Measurements from ENCODE around the gene MAP1LC3B.

DNA sequence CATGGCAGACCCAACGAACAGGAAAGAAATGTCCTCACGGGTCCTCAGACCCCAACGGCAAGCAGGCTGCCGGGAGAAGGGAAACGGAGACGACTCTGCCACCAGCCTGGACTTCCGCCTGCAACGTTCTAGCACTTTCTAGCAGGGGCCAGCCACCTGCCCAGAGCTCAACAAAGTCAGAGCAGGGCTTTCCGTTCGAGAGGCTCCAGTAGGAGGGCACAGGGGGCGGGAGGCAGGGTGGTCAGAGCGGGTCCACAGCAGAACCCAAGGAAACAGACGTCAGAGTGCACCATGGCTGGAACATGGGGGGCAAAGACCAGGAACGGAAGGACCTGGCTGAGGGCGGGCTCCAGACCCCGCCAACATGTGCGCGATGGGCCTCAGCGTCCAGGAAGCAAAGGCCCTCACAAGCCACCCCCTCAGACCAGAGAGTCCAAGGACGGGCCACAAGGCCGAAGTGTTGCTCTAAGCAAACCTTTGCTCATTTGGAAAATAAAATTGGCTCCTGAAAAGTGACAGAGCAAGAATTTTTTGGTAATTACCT, 45.5 kb upstream of the MAP1LC3B start:
- no peak for TF ChIP-seq EZH2phosphoT487 (IDR thresholded peaks at IDR 0.05; ENCODE audit: insufficient read depth, low read depth)
- TF ChIP-seq EZH2 (IDR thresholded peaks at IDR 0.05; ENCODE audit: insufficient read depth, poor library complexity, severe bottlenecking) = no peak

Measured in GM23248 (cell line).